Activated CD4-positive, CD25-positive, alpha-beta regulatory T cell treated with anti-CD3 and anti-CD28 coated beads, Interleukin-2, amount 50 U/mL, for 24 hours (primary cell): ENCODE measurements around the gene KIRREL3.
"Not testable (repeated sequence)": the region's sequence is repeated elsewhere in the genome, so short reads cannot be mapped to it uniquely, and the experiment has no call there.

ENCODE experiments used
- ATAC-seq, 2 donors: fragments of 150-1000 bp; cut with Tn5 transposase; one replicate each; pipeline ENCODE4 v1.10.0; 2021; ENCODE audit warnings: mild to moderate bottlenecking in 1 of 2, moderate library complexity in 1 of 2

Gene KIRREL3

DNA sequence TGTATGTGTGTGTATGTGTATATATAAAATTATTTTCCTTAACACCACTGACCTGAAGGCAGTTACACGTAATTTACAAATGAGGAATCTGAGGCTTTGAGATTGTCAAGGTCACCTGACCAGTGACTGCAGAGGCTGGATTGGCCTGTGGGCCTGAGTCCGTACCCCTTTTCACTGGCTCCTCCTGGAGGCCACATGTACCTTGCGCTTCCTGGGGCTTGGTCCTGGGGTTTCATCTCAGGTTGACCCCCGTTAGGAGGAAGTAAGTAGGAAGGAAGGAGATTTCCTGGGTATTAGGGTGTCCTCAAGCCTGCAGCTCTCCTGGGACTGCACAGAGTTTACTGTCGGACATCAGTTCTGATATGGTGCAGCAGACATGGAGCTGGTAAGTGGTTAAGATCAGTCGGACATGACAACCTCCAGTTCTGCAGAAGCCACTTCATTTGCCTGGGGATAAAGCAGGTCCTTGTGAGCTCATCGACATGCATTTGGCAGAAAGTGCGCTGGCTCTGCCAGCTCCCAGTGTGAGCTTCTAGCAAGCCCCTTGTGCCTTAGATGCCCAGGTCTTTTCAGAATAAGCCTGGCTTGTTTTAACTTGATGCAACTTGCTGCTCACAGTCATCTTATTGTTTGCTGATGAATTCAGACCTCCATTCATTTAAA, 608.5 kb downstream of the KIRREL3 start:
- ATAC-seq, result no peak

DNA sequence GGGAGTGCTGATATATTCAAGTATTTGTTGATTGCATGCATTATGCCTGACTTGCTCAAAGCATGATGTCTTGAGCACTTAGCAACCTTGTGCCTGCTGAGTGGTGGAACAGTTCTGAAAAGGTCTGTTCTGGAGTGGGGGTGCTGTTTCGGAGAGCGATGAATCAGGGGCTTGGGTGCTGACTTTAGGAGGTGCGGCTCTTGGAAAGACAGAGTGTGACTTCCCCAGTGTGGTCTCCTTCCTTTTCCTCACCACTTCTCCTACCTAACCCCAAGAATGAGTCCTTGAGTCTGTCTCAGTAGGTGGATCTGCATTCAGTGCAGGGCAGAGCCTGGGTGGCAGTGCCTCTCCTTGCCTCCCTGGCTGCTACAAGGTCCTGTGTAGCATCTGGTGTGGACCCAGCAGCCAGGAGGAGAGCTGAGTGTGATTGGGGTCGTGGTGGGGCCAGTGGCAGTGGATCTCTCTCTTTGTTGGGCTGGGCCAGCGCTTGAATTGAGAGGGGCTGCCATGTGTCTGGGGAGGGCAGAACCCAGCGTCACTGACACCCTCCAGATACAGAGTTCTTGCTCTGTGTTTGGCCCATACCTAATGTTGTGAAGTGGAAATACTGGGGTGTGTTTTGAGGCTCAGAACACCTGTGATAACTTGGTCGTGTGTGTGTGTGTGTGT, 609.1 kb downstream of the KIRREL3 start:
- ATAC-seq, result no peak

DNA sequence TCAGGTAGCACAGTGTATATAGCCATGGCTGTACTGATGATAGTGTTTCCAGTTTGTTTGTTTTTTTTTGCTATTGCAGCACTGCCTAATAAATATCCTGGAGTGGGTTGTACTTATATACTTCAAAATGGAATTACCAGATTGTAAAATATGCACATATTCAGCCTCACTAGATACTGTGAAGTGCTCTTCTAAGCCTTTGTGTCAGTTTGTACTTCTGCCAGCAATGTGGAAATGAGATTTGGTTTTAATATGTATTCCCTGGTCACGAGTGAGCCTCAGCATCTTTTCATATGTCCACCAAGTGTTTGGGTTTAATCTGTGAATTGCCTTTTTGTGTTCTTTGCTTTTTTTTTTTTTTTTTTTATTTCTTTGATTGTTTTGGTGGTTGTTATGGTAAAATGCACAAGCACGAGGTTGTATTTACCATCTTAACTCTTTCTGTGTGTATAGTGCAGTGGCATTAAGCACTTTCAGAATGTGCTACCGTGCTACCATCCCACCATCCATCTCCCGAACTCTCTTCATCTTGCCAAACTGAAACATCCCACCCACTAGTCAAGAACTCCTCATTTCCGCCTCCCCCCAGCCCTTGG, 610.2 kb downstream of the KIRREL3 start:
- ATAC-seq, result no peak

DNA sequence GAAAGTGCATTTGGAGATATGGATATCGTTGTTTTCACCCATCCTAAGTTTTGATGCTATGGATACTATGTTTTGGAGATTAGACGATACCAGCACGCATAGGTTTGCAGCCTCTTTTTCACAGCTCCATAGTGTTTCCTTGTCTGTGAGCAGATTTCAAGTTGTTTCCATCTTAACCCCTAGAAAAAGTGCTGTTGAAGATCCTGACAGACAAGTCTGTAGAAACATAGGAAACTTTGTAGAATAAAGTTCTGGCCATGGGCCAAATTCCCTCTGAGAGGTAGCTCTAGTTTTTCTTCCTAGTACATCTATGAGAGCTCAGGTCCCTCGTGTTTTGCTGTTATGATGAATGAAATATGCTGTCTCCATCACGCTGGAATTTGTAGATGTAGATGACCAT, 612.7 kb downstream of the KIRREL3 start:
- no peak for ATAC-seq

DNA sequence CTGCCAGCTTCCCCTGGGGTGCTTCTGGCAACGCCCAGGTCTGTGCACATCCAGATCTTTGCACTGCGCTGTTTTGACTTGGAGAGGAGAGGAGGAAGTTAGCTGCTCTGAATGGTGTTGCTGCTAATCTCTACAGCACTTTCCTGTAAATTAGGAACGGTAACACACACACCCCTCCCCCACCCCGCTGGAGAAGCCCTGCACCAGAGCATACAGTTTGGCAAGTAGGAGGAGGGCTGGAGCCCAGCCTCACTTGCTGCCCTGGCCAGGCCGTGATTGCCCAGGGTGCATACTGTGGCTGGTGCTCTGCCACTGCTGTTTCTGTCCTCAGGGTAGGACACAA, 613.9 kb downstream of the KIRREL3 start:
- ATAC-seq, result not testable (repeated sequence)

DNA sequence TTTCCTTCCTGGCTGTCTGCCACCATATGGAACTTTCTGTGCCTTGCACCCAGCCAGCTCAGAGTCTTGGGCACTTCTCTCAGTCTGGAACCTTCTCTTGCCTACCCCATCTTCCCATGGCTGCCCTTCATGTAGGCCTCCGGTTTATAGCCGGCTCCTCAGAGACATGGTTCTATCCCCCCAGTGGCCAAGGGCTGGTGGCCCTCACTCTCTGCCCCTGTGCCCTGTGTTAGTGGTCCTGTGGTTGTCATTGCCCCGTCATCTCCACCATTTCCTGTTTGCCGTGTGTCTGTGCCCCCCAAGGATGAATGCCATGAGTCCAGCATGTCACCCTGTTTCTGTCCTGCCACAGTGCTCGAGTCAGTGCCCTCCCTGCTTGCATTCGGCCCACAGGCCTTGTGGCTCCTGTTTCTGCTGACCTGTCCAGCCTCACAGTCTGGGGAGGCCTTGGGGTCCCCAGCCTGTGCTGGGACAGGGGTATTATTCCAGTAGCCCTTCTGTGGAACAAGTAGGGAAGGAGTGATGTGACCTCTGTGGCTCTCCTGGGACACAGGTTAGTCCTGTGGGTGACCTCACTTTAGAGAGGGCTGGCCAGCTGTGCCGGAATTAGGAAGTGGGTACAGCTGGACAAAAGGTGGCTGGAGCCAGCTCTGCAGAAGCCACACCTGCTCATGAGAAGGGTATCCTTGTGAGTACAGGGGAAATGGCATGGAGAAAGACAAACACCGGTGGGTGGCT, 614.4 kb downstream of the KIRREL3 start:
- ATAC-seq, result no peak

DNA sequence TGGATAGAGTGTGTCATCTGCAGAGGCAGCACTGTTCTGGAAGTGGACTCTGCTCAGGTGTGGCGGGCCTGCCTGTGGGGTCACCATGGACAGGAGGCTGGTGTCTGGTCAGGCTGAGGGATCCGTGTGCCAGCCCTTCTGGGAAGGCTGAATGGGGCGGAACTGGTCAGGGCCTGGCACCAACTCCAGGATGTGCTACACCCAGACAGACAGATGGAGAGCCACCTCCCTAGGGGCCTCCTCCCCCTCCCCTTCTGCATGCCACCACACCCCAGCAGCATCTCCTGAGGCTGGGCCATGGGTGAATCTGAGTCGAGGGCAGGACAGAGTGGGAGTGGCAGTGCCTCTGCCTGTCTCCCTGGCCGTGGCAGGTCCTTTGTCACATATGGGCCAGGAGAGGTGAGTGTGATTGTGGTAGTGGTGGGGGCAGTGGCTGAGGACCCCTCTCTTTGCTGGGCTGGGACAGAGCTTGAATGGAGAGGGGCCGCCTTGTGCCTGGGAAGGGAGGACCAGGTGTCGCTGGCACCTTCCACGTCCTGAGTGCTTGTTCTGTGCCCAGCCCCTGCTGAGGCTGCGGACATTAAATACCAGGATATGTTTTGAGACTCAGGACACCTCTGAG, 616.0 kb downstream of the KIRREL3 start:
- no peak for ATAC-seq

DNA sequence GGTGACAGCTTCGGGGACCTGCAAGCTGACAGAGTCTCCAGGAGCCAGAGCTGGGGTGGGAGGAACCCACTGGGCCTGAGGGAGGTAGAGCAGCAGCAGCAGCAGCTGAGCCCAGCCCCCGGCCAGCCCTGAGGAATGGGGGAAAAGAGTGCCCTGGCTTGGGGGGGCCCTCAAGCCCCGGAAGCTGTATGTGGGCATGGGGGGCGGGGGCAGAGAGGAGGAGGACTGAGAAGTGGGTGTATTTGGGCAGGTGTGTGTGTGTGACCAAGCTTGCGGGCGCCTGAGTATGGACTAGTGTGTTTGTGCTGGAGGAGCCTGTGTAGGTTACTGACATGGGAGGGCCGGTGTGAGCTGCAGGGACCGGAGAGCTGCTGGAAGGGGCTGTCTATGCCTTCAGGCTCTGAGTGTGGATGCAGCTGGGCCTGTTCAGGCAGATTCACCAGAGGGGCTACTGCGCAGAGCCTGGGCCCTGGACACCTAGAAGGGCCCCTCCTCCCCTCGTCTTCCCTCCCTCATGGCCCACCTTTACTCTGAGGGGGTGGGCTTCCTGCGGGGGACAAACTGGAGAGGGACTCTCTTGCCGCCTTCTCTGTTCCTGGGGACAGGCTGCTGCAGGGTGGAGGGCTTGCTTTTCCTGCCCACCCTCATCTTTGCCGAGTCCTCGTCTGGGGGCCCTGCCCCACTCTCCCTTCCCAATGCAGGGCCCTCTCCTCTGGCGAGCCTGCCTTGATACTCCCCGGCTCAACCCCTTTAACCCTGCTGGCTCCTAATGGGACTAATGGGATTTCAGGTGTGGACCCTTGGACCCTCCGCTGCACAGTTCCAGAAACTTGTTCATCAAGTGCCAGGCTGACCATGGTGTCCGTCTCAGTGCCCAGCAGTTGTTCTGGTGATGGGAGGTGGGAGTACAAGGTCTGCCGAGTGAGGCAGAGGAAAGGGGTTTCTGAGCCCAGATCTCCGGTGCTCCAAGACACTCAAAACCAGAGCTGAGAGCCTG, 616.9 kb downstream of the KIRREL3 start:
- no peak for ATAC-seq

DNA sequence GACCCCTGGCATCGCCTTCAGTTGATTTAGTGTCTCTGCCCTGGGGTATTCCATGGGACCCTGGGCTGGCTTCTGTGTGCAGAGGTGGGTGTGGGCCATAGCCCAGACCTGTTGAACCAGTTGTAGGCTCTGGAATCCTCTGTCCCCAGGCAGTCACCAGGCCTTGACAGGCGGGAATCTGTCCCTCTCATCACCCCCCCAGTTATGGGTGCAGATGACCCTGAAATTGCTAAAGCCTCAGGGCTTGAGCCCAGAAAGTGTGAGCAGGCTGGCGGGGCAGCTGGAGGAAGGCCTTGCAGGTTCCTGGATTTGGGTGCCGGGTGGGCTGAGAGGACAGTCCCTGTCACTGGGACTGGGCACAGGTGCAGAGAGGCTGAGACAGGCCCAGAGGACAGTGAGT, 617.9 kb downstream of the KIRREL3 start:
- not testable (repeated sequence) for ATAC-seq

DNA sequence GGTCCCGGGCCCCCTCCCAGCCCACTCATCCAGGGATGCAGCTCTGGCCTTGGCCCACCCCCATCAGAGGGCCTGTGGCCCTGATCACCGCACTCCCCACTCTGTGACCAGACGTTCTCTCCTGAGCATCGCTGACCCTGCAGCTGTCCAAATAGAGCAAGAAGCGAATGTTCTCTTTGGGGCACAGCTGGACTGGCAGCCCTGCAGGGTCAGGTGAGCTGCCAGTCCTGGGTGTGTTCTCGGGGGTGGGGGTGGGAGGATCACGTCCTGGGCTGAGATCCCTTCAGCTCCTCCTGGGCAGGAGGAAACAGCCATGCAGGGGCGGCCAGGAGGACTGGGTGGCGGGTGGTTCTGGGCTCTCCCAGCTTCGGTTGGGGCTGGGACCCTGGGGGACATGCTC, 618.6 kb downstream of the KIRREL3 start:
- ATAC-seq, result not testable (repeated sequence)

DNA sequence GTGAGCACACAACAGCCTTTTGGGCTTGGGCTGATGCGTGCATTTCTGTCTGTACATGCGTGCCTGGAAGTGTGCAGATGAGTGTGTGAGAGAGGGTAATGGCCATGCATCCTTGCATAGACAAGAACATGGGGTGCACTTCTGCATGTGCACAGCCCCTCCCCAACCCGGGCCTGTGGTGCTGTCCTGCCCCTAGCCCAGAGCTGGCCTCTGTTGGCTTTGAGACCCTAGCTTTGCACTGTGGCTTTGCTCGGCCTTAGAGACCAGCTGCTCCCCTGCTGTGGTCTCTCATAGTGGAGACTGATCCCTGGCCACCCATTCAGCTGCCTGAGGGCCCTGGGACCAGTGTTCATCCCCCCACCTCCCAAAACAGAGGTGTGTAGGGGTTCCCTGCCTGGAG, 619.7 kb downstream of the KIRREL3 start:
- ATAC-seq, result no peak

DNA sequence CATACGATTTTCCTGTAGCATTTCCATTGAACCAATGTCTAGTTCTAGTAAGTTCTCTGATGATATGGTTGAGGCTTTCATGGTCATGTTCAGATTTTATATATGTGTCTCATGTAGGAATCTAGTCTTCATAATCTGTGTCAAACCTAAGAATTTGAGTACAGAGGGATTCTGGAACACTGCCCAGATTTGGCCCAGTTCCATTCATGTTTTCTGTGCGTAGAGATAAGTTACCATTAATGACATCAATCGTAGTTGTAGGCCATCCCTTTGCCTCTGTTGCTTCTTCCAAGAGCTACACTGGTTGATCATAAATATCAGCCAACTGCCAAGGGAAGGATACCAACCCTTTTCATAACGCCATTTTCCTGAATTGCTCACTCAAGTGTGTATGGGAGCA, 621.8 kb downstream of the KIRREL3 start:
- no peak for ATAC-seq

DNA sequence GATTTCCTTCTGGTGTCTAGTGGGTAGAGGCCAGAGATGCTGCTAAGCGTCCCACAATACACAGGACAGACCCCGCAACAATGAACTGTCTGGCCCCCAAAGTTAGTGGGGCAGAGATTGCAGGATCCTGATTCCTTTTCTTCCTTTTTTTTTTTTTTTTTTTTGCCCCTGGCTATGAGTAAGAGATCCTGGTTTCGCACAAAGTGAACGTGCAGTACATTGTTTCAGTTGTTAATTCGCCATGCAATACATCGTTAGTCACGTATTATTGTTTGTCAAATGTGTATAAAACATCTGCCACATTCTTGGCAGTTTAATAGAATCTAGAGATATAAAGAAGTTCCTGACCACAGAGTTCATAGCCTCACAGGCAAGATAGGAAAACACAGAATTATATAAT, 624.8 kb downstream of the KIRREL3 start:
- ATAC-seq, result no peak

DNA sequence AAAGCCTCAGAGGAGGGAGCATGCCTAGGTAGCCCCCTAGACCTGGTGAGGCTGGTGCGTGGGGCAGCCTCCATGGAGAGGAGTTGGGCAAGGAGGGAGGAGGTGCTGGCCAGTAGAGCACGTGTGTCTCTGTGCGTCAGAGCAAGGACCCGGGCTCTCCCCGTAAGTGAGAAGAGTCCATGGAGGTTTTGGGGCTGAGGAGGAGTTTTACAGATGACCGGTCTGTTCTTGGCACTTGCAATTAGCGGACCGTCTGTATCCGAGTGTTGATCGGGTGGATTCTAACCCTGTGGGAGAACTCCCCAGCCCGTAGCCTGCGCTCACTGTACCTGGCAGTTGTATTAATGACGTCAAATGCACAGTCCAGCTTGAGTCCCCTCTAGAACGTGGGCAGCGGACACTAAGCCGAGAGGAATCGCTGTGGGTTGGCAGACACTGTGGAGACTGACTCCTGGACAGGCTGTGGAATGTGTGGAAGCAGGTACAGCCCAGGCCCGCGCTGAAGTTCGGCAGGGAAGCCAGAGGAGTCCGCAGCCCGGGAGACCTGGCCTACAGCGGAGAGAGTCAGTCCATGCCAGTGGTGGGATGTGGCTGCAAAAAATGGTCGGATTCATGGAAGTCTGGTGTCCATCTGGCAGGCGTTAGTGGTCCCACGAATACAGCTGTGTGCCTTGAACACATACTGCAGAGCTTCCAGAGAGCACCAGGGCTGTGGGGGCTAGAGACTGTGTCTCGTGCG, 625.8 kb downstream of the KIRREL3 start:
- not testable (repeated sequence) for ATAC-seq

DNA sequence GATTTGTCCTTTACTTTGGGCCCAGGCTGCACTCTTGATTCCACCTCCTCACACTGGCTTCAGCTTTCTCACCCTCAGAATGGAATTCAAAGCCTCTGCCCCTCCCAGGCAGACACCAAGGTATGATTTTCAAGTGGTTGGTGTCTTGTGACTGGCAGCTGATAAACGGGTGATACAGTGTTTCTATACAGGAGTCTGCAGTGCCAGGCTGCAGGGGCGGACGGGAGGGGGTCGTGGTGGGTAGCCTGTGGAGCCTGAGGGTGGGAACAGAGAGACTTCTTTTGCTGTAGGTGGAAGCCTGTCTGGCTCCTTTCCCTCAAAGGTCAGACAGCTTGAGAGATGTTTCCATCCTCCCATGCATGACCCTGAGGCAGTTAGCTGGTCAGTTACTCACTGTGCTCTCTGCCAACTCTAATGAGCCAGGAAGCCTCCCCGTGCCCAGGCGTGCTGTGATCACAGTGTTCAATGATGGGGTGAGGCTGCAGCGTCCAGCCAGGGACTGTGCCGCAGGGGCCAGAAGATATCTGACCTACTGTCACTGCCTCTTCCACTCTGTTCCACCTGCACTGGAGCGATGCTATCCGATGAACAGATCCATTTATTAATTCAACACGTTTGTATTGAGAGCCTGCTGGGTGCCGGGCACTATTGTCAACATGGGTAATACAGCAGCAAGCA, 627.0 kb downstream of the KIRREL3 start:
- not testable (repeated sequence) for ATAC-seq
